OCI-LY3 (cell line): ENCODE data around the gene STX2.
A peak's percentile ranks its signal among the peaks of the same experiment; 100 is the strongest.

ENCODE experiments used
- EZH2phosphoT487 ChIP-seq: fragments of 200-600 bp; shearing (Covaris generic); IDR thresholded peaks from 2 replicates; pipeline ENCODE4 v1.6.1; 2018; ENCODE audit warnings: antibody characterized with exemption, mixed run types, low read depth
- TF ChIP-seq, protein P1 (sequence below): fragments of 200-600, 300-600 bp; sonication (generic); IDR thresholded peaks from 2 replicates; pipeline ENCODE4 v1.5.1; 2014; ENCODE audit warnings: antibody characterized with exemption, low read length, low read depth

DNA sequence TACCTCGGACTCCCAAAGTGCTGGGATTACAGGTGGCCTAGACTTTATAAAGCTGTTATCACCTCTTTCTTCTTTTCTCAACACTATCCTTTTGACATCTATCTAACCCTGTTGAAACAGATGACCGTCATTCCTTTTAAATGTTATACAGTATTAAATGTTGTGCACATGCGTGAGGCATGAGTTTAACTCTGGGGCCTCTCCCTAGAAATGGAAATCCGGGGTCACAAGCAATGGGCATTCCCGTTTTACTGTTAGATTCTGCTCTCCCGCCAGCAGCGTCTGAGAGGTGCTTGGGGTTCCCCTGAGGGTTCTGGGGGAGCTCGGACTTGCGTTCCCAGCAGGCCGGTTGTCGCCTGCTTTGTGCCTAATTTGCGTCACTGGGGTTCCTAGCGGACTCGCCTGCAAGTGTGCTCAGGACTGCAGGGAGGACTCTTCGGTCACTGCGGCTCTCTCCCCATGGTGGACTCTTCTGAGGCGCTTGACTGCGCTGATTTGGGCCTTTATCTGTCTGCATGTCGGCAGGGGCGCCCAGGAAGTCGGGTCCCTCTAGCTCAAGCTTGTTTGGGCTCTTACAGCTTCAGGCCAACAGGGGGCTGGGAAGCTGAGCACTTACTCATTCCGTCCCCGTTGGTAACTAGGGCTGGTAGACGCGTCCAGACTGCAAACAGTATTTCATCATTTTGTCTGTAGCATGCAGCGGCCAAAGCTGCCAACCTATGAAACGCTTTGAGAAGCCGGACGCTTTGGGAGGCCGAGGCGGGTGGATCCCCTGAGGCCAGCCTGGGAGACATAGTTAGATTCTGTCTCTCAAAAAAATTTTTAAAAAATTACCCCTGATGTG is 31.6 kb upstream of the STX2 start:
- TF ChIP-seq, protein P1, sequence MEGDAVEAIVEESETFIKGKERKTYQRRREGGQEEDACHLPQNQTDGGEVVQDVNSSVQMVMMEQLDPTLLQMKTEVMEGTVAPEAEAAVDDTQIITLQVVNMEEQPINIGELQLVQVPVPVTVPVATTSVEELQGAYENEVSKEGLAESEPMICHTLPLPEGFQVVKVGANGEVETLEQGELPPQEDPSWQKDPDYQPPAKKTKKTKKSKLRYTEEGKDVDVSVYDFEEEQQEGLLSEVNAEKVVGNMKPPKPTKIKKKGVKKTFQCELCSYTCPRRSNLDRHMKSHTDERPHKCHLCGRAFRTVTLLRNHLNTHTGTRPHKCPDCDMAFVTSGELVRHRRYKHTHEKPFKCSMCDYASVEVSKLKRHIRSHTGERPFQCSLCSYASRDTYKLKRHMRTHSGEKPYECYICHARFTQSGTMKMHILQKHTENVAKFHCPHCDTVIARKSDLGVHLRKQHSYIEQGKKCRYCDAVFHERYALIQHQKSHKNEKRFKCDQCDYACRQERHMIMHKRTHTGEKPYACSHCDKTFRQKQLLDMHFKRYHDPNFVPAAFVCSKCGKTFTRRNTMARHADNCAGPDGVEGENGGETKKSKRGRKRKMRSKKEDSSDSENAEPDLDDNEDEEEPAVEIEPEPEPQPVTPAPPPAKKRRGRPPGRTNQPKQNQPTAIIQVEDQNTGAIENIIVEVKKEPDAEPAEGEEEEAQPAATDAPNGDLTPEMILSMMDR, result peak; percentile 46
- no peak for TF ChIP-seq EZH2phosphoT487
